GM19455 (cell line): ENCODE data around the gene DPF3.

ENCODE experiments used
- ATAC-seq: cut with Tn5 transposase; IDR thresholded peaks from one replicate; pipeline ENCODE4 v1.9.1; 2021; ENCODE audit not compliant: unreplicated experiment

The DPF3 gene

GRCh38 chr14:72721083-72721482, 172.8 kb downstream of the DPF3 start:
- ATAC-seq, result no peak

DNA sequence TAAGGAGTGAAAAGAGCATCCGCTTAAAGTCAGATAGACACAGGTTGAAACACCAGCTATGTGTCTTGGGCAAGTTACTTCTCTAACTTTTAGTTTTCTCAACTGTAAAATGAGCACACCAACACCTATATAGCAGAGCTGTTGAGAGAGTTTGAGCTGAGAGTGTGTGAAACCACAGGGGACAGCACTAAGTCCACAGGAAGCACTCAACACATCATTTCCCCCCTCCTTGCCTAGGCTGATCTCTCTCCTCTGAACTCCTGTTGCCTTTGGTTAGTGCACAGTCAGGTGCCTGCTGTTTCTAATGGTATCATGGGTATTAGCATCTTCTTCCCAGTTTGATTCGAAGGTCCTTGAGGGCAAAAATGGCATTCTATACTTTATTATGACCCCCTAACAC, 176.7 kb downstream of the DPF3 start:
- ATAC-seq, result no peak

GRCh38 chr14:72716476-72716875, 177.4 kb downstream of the DPF3 start:
- no peak for ATAC-seq

- no peak for ATAC-seq
Observed at GRCh38 chr14:72715850-72716228, 178.1 kb downstream of the DPF3 start.

- no peak for ATAC-seq
Observed at GRCh38 chr14:72715215-72715849, 178.6 kb downstream of the DPF3 start.

- no peak for ATAC-seq
Observed at GRCh38 chr14:72714871-72715214, 179.1 kb downstream of the DPF3 start.

DNA sequence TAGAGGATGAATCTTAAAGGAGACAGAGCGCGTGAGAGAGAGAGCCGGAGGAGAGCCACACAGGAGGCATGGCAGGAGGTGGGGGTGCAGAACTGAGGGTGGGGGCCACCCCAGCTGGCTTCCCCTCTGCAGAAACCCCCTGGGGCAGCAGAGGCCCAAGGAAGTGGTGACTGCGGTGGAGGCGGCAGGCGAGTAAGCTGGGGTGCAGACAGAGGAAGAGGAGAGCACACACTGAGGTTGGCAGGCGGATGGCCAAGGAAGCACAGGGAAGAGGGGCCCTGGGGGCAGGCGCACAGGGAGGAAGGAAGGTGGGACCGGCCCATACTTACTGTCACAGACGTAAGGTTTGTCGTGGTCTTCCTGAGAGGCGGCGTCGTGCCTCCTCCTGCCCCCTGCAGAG, 179.8 kb downstream of the DPF3 start:
- ATAC-seq, result no peak

GRCh38 chr14:72711936-72712335, 182.0 kb downstream of the DPF3 start:
- ATAC-seq, result no peak

- ATAC-seq, result no peak
Observed at GRCh38 chr14:72709916-72710611, 183.8 kb downstream of the DPF3 start.

- ATAC-seq, result no peak
Observed at GRCh38 chr14:72708708-72709475, 185.0 kb downstream of the DPF3 start.

GRCh38 chr14:72708222-72708621, 185.7 kb downstream of the DPF3 start:
- no peak for ATAC-seq

DNA sequence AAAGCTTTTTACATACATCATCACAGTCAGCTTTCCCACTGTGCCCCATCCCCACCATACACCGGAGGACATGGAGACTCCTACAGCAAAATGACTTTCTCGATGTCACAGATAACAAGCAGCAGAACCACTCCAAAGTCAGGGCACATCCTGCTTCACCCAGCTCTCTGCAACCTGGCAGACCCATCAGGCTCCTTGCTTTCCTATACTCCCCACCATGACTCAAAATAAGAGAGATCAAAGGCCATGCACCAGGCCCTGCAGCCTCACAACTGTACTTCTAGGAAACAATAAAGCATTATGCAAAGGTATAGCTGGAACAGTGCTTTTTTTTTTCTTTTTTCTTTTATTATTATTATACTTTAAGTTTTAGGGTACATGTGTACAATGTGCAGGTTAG, 187.4 kb downstream of the DPF3 start:
- no peak for ATAC-seq

DNA sequence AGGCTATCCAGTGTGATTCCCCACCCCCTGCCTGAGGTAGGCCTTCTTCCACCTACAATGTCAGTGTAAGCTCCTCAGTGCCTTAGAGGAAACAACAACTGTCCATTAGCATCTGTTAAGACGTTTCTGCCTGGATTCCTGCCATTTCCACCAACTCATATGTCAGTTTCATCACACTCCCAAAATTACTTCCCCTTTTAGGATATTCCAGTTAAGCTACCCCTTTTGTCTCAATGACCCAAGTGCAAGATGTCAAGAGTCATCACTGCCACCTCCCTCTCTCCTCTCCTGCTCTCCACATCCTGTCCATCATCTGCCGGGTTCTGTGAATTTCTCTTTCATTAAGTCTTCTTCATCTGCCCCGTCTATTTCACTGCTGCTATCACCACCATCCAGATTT, 189.4 kb downstream of the DPF3 start:
- no peak for ATAC-seq

DNA sequence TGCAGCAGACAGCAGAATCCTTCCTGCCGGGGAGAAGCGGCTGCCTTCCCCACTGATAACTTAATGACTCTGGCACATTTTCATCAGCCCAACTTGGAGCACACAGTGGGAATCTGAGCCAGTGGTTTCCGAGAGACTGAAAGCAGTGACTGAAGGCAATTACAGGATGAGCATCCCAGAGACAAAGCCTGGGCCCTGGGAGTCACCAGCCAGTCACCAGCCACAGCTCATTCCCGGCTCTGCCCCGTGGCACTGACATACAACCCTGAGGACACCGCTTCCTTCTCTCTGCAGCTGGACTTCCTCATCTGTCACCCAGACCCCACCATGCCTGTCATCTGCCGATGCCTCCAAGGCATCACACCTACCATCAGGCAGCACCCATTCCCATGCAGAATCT, 192.3 kb downstream of the DPF3 start:
- no peak for ATAC-seq

GRCh38 chr14:72701237-72701565, 192.7 kb downstream of the DPF3 start:
- ATAC-seq, result no peak

DNA sequence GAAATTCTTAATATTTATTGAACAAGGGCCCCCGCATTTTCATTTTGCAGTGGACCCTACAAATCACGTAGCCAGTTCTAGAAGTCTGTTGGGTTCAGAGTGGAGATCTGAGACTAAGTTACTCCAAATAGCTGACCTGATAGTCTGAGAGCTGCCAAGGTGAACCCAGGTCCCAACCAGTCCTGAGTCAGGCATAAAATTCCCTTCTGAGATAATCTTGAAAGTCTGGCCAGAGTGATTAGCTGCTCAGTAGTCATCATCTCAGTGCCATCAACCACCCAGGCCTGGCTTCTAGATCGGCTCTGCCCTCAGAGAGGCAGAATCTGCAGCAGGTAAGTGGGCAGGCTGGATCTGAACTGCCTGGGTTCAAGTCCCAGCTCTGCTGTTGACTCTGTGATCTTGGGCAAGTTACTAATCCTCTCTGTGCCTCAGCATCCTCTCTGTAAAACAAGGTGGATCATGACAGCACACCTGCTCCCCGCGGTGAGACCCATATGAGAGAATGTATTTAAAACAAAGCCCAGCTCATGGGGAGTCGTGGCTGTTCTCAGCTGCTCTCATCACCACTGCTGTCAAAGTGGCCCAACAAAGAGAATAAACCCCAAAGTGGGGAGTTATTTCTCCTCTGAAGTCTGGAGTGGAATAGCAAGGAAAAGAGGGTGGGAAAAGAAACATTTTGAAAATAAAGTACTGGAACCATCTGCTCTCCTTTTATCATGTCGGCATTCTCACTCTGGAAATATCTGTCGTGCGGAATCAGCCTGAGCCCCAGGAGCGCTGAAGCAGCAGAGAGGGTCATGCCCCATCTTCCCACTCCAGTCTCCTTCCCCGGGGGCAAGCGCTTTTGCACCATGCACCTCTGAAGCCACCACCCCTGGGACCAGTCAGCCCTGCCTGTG, 193.3 kb downstream of the DPF3 start:
- no peak for ATAC-seq

DNA sequence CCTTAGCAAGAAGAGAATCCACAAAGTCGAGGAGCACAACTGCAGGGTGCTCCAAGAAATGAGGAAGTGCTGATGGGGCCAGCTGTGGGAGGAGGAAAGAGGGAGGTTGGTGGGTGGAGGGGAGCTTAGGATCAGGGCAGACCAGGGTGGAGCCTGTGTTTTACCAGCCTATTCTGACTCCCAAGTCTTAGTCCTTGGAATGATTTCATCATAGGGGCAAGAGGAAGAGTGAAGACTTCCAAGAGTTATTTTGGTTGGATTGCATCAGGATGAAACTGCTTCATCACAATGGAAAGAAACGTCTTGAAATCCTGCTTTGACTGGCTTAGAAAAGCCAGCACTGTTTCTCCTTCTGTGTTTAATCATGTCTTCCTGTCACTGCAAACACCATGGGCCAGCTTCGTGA, 194.0 kb downstream of the DPF3 start:
- no peak for ATAC-seq

DNA sequence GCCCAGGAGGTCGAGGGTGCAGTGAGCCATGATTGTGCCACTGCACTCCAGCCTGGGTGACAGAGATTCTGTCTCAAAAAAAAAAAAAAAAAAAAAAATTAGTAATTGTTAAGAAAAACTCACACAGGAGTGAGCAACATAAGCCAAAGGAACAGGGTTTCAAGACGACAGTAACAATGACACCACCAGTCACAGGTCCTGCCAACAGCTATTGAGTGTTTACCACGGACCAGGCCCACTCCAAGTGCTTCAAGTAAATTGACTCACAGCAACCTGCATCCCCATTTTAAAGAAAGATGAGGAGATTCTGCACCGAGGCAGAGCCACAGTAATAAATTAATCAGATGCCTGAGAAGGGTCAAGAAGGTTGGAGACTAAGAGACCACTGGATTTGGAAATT, 194.5 kb downstream of the DPF3 start:
- ATAC-seq, result no peak

DNA sequence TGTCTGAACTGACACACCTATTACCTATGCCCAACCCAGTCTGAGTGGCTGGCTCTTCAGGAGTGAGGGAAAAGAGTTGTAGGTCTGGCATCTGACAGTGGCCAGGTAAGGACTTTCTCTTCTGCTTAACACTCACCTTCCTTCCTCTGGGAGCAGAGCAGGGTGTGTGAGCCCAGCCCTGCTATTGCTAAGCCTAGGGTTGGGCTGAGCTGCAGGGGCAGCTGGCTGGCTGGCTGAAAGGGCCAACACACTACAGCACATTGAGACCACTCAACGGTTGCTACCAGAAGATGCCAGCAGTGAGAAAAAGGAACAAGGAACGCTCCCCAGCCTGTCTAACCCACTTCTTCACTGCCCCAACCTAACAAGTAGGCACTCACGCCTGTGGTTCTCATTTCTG, 201.2 kb downstream of the DPF3 start:
- no peak for ATAC-seq

DNA sequence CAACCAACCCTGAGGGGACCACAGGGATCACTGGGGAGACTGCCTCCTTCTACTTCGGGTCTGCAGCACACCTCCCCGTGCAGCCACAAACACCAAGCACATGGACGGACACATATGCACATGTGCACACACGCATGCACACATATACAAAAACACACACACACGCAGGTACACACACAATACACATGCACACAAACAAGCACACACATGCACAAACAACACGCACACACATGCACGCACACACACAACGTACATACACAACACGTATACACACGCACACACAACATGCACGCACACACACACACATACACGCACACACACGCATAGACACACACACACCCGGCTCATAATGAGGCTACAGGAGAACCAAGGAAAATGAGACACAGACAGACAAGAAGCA, 203.6 kb downstream of the DPF3 start:
- no peak for ATAC-seq

GRCh38 chr14:72688990-72689671, 204.8 kb downstream of the DPF3 start:
- ATAC-seq, result no peak
